Measurements from ENCODE around the gene FLVCR1.
A peak's percentile ranks its signal among the peaks of the same experiment; 100 is the strongest.

The FLVCR1 gene

DNA sequence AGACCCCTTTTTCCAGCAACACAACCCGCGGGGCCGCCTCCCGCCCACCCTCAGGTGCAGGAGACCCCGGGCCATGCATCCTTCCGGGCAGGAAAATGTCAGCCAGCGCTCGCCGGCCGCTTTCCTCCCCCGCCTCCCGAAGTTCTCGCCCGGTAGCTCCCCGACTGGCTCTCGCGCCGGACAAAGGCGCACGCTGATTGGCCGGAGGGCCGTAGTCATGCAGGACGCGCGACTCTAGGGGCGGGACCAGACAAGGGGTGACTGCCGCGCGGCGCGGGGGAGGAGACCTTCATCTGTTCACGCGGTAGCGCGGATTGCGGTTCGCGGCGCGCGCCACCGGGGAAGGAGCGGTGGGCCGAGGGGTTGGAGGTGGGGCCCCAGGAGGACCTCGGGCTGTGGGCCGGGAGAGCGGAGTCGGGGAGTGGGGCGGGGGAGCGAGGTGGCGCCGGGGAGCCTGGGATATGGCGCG lies at the start of gene FLVCR1:
FLVCR1 (plus strand) TSS at position 284 of the 469 bp plus-strand sequence; CDS start at position 462, 178 bp downstream.
- Histone ChIP-seq H3K9ac (ENCODE audit: low read depth, low read length) (peak within 1 kb of the TSS; percentile 56), H3K9me3 (ENCODE audit: control insufficient read depth, insufficient read depth, low read length) (no peaks in the 10 kb centered on the region), H3K4me3 (ENCODE audit: low read depth, low read length) (peak within 1 kb of the TSS; percentile 96), H3K4me1 (ENCODE audit: control insufficient read depth, insufficient read depth, low read length) (peaks cover 3% of the 10 kb centered on the region), H3K27me3 (ENCODE audit: control insufficient read depth, insufficient read depth, low read length) (no peaks in the 10 kb centered on the region), H3K36me3 (ENCODE audit: control insufficient read depth, insufficient read depth, low read length) (peaks cover 3% of the 10 kb centered on the region)

DNA sequence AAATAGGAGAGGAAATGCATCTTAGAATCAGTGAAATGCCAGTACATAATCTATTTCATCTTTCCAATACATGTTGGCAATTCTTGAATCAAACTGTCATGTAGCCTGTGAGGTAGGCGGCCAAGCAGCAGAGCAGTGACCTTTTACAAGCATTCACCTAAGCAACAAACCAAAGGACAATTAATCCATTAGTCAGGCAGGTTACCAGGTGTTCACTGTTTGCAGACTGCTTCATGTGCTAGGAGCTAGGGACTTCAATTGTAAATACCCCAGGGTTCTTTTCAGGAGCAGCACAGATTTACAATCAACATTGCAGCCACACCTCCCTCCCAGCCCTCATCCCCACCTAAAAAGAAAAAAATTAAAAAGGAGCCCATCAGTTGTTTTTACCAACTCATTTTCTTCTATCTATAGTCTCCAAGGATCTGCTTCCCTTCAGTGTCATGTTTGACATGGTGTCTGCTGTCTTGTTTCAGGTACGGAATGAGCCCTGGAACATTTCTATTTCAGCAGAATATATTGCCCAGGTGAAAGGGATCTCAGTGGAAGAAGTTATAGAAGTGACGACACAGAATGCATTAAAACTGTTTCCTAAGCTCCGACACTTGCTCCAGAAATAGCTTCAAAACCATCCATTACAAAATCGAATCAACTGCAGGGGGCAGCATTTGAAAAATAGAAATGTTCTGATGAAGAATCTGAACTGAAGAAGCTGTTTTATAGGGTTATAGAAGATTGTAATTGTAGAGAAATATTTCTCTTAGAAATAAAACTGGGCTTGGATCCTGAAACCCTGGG lies 43.3 kb upstream of the FLVCR1 start:
- no peaks in the 10 kb centered on the region for H3K36me3 ChIP-seq (ENCODE audit: control insufficient read depth, insufficient read depth, low read length)
- no peak overlapping the region for H3K9ac ChIP-seq (ENCODE audit: low read depth, low read length)
- no peak overlapping the region for H3K4me3 ChIP-seq (ENCODE audit: low read depth, low read length)
- H3K4me1 ChIP-seq (ENCODE audit: control insufficient read depth, insufficient read depth, low read length): peaks cover 7% of the 10 kb centered on the region
- no peaks in the 10 kb centered on the region for H3K27me3 ChIP-seq (ENCODE audit: control insufficient read depth, insufficient read depth, low read length)
- no peaks in the 10 kb centered on the region for H3K9me3 ChIP-seq (ENCODE audit: control insufficient read depth, insufficient read depth, low read length)

DNA sequence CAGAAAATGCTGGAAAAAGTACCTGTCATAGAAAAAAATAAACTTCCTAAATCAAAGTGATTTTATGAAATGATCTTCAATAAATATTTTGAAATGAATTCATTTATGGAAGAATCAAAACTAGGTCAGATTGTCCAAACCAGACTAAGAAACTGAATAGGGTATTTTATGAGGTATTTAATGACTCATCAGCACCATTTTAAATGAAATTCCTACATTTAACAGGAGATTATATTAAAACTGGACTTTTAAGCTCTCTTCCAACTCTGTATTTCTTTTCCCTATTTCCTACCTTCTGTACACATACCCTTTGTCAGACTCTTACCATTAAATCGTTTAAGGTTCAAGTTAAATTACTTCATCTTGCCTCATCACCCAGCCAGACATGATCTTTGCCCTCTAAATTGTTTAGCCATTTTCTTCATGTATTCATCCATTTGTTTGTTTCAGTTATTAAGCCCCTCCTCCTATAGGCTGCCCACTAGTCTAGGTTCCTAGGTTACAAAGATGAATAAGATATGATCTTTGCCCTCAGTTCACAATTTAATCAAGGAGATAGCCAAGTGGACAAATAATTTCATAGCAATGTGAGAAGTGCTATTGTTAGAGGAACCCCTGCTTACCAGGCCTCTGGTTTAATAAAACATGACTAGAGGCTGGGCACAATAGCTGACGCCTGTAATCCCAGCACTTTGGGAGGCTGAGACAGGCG lies 41.4 kb upstream of the FLVCR1 start:
- Histone ChIP-seq H3K36me3 (ENCODE audit: control insufficient read depth, insufficient read depth, low read length) (no peaks in the 10 kb centered on the region), H3K4me1 (ENCODE audit: control insufficient read depth, insufficient read depth, low read length) (peaks cover 7% of the 10 kb centered on the region), H3K27me3 (ENCODE audit: control insufficient read depth, insufficient read depth, low read length) (no peaks in the 10 kb centered on the region), H3K4me3 (ENCODE audit: low read depth, low read length) (no peak overlapping the region), H3K9me3 (ENCODE audit: control insufficient read depth, insufficient read depth, low read length) (no peaks in the 10 kb centered on the region), H3K9ac (ENCODE audit: low read depth, low read length) (no peak overlapping the region)

DNA sequence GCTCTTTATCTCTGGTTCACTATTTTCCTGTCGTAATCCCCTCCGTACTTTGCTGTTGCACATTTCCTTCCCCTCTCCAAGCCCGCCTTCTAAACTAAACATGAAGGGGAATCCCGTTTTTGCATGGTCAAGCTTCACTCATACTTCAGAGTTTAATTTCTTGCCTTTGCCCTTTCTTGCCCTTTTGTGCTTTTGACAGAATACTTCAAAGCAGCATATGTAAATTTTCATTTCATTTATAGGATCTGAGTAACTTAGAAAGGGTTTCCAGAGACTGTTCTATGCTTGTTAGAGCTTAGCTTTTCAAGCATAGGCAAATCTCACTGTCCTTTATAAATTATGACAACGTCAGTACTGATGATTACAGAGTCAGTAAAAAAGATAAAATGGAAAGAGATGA lies 38.3 kb upstream of the FLVCR1 start:
- Histone ChIP-seq H3K9ac (ENCODE audit: low read depth, low read length) (no peak overlapping the region), H3K9me3 (ENCODE audit: control insufficient read depth, insufficient read depth, low read length) (no peaks in the 10 kb centered on the region), H3K4me3 (ENCODE audit: low read depth, low read length) (no peak overlapping the region), H3K36me3 (ENCODE audit: control insufficient read depth, insufficient read depth, low read length) (no peaks in the 10 kb centered on the region), H3K4me1 (ENCODE audit: control insufficient read depth, insufficient read depth, low read length) (peaks cover 3% of the 10 kb centered on the region), H3K27me3 (ENCODE audit: control insufficient read depth, insufficient read depth, low read length) (no peaks in the 10 kb centered on the region)

DNA sequence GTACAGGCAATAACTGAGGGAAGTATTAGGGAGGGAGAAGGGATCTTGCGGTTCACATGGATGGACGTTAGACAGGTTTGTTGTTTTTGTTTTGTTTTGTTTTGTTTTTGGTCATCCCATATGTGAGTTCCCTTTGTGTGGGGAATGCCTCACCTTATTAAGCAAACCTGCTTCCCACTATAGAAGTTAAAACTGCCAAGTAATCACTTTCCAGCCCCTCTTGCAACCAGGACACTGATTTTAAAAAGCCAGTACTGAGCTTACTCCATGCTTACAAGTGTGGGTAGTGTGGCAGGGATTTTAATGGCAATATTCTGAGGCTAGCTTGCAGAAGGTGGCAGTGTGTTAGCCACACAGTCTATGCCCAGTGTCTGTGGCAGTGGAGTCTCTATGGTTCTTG lies 37.1 kb upstream of the FLVCR1 start:
- Histone ChIP-seq H3K4me1 (ENCODE audit: control insufficient read depth, insufficient read depth, low read length) (no peaks in the 10 kb centered on the region), H3K36me3 (ENCODE audit: control insufficient read depth, insufficient read depth, low read length) (no peaks in the 10 kb centered on the region), H3K9ac (ENCODE audit: low read depth, low read length) (no peak overlapping the region), H3K4me3 (ENCODE audit: low read depth, low read length) (no peak overlapping the region), H3K9me3 (ENCODE audit: control insufficient read depth, insufficient read depth, low read length) (peaks cover 8% of the 10 kb centered on the region), H3K27me3 (ENCODE audit: control insufficient read depth, insufficient read depth, low read length) (no peaks in the 10 kb centered on the region)

DNA sequence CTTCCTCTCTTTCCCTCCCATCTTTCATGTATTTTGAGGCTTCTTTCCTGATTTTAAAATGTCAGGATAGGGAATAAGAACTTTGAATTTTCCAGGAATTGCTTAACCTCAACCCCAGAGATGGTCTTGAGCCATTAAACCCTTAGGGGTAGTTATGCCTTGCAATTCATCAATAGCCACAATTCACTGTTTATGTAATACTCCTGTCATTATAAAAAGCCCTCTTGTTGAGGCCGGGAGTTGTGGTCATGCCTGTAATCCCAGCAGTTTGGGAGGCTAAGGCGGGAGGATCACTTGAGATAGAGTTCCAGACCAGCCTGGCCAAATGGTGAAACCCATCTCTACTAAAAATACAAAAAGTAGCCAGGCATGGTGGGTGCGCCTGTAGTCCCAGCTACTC lies 35.1 kb upstream of the FLVCR1 start:
- Histone ChIP-seq H3K36me3 (ENCODE audit: control insufficient read depth, insufficient read depth, low read length) (no peaks in the 10 kb centered on the region), H3K9me3 (ENCODE audit: control insufficient read depth, insufficient read depth, low read length) (peaks cover 8% of the 10 kb centered on the region), H3K4me3 (ENCODE audit: low read depth, low read length) (no peak overlapping the region), H3K4me1 (ENCODE audit: control insufficient read depth, insufficient read depth, low read length) (no peaks in the 10 kb centered on the region), H3K9ac (ENCODE audit: low read depth, low read length) (no peak overlapping the region), H3K27me3 (ENCODE audit: control insufficient read depth, insufficient read depth, low read length) (no peaks in the 10 kb centered on the region)

DNA sequence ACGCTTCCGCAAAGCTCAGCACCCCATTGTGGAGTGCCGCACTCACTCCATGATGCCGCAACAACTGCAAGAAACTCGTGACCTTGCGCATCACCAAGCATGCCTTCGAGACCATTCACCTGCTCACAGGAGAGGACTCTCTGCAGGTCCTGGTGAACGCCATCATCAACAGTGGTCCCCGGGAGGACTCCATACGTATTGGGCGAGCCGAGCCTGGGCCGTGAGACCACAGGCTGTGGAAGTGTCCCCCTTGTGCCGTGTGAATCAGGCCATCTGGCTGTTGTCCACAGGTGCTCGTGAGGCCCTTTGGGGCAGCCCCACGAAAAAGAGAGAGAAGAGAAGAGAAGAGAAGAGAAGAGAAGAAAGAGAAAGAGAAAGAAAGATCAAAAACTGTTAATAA lies 33.9 kb upstream of the FLVCR1 start:
- Histone ChIP-seq H3K4me3 (ENCODE audit: low read depth, low read length) (no peak overlapping the region), H3K9ac (ENCODE audit: low read depth, low read length) (no peak overlapping the region), H3K9me3 (ENCODE audit: control insufficient read depth, insufficient read depth, low read length) (peaks cover 8% of the 10 kb centered on the region), H3K27me3 (ENCODE audit: control insufficient read depth, insufficient read depth, low read length) (no peaks in the 10 kb centered on the region), H3K36me3 (ENCODE audit: control insufficient read depth, insufficient read depth, low read length) (no peaks in the 10 kb centered on the region), H3K4me1 (ENCODE audit: control insufficient read depth, insufficient read depth, low read length) (no peaks in the 10 kb centered on the region)

DNA sequence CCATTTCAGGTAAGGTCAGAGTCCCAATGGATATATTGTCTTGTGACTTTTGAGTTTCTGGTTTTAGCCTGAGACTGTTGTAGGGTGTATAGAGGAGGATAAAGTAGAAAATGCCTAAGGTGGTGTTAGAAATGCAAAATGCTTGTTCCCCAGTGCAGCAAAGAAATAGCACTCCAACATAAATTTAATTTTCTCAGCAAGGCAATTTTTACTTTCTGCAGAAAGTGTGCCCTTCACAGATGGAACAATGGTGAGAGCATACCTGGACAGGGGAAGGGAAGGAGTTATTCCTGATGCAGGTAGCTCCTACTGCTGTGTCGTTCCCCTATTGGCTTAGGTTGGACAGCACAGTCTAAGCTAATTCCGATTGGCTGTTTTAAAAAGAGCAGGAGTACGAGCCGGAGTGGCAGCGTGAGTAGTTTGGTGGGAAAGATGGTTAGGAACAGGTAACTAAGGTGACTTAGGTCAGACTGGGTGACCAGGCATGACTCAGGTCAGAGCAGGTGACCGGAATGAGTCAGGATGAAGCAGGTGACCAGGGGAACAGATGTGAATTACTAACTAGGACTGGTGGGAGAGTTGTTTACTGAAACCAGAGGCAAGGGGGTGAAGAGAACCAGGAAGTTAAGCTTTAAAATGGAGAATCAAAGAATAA lies 32.1 kb upstream of the FLVCR1 start:
- Histone ChIP-seq H3K27me3 (ENCODE audit: control insufficient read depth, insufficient read depth, low read length) (no peaks in the 10 kb centered on the region), H3K9ac (ENCODE audit: low read depth, low read length) (no peak overlapping the region), H3K9me3 (ENCODE audit: control insufficient read depth, insufficient read depth, low read length) (peaks cover 8% of the 10 kb centered on the region), H3K4me3 (ENCODE audit: low read depth, low read length) (no peak overlapping the region), H3K4me1 (ENCODE audit: control insufficient read depth, insufficient read depth, low read length) (no peaks in the 10 kb centered on the region), H3K36me3 (ENCODE audit: control insufficient read depth, insufficient read depth, low read length) (no peaks in the 10 kb centered on the region)

DNA sequence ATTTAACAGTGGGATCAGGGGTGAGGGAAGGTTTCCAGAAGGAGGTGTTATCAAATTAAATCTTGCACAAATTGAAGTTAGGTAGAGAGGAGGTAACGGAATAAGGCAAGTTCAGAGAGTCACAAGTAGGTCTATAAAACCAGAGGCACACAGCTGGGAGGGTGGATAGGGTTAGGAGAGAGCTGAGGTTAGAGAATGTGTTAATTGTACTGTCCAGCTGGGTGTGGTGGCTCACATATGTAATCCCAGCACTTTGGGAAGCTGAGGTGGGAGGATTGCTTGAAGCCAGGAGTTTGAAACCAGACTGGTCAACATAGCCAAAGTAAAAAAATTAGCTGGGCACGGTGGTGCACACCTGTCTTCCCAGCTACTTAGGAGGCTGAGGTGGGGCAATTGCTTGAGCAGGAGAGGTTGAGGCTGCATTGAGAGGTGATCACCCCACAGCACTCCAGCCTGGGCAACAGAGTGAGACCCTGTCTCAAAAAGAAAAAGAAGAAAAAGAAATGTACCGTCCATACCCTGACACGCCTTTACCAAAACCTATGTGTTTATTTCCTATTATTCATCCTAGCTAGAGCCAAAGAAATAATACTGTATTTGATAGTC lies 30.8 kb upstream of the FLVCR1 start:
- no peaks in the 10 kb centered on the region for H3K36me3 ChIP-seq (ENCODE audit: control insufficient read depth, insufficient read depth, low read length)
- no peak overlapping the region for H3K9ac ChIP-seq (ENCODE audit: low read depth, low read length)
- no peaks in the 10 kb centered on the region for H3K27me3 ChIP-seq (ENCODE audit: control insufficient read depth, insufficient read depth, low read length)
- H3K9me3 ChIP-seq (ENCODE audit: control insufficient read depth, insufficient read depth, low read length): peaks cover 8% of the 10 kb centered on the region
- H3K4me3 ChIP-seq (ENCODE audit: low read depth, low read length): no peak overlapping the region
- H3K4me1 ChIP-seq (ENCODE audit: control insufficient read depth, insufficient read depth, low read length): no peaks in the 10 kb centered on the region

DNA sequence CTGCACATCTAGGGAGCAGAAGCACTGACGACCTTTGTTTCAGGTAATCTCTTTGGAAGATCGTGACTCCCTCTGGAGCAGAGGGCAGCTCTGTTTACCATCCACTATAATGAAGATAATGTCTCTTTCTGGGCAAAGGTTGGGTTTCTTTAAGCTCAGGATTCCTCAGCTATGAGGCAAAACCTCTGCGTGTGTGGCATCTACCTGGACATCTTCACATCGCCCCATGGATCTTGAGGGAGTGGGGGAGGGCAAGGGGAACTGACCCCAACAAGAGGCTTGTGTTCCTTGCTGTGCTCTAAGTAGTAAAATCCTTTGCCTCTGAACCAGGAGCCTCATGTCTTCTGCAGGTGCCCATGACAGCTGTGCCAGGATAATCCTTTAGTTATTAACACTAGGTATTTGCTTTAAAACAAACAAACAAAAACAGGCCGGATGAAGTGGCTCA lies 30.2 kb upstream of the FLVCR1 start:
- Histone ChIP-seq H3K4me1 (ENCODE audit: control insufficient read depth, insufficient read depth, low read length) (no peaks in the 10 kb centered on the region), H3K4me3 (ENCODE audit: low read depth, low read length) (no peak overlapping the region), H3K9ac (ENCODE audit: low read depth, low read length) (no peak overlapping the region), H3K9me3 (ENCODE audit: control insufficient read depth, insufficient read depth, low read length) (peaks cover 8% of the 10 kb centered on the region), H3K36me3 (ENCODE audit: control insufficient read depth, insufficient read depth, low read length) (no peaks in the 10 kb centered on the region), H3K27me3 (ENCODE audit: control insufficient read depth, insufficient read depth, low read length) (no peaks in the 10 kb centered on the region)

DNA sequence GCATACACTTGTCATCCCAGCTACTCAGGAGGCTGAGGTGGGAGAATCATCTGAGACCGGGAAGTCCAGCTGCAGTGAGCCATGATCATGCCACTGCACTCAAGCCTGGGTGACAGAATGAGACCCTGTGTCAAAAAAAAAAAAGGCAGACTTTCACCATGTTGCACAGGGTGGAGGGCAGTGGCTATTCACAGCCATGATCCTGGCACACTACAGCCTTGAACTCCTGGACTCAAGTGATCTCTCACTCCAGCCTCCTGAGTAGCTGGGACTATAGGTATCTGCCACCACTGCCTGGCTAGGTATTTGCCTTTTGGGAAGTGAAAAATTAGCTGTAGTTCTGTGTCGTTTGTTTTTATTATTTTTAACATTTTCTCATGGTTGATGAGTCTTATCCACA lies 29.7 kb upstream of the FLVCR1 start:
- no peak overlapping the region for H3K4me3 ChIP-seq (ENCODE audit: low read depth, low read length)
- no peaks in the 10 kb centered on the region for H3K4me1 ChIP-seq (ENCODE audit: control insufficient read depth, insufficient read depth, low read length)
- H3K9me3 ChIP-seq (ENCODE audit: control insufficient read depth, insufficient read depth, low read length): peaks cover 8% of the 10 kb centered on the region
- H3K9ac ChIP-seq (ENCODE audit: low read depth, low read length): no peak overlapping the region
- H3K36me3 ChIP-seq (ENCODE audit: control insufficient read depth, insufficient read depth, low read length): no peaks in the 10 kb centered on the region
- no peaks in the 10 kb centered on the region for H3K27me3 ChIP-seq (ENCODE audit: control insufficient read depth, insufficient read depth, low read length)
